ENCODE results near the gene IRF2BP2.

IRF2BP2 gene

DNA sequence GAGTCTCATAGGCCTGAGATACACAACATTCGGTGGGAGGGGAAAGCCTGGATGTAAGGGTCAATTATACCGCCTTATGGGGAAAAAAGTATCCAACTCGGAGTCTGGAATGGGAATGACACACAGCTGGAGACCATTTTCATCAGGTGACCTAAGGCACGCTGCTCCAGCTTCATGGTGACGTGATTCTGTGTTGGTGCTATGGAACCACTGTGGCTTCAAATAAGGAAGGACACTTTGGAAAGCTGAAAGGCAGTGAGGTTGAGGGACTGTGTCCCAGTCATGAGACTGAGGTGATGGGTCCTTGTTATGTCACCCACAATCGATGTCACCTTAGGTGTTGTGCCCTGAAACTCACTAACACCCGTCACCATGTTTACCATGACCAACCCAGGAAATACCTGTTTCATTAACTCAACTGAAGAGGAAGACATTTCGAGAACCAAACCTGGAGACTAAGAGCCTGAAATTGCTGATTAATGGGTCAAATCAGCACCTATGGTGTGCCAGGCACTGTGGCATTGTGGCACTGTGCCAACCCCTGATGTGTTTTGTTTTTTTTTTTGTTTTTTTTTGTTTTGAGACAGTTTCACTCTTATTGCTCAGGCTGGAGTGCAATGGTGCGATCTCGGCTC, 54.5 kb downstream of the IRF2BP2 start:
- DNase-seq: no peak

DNA sequence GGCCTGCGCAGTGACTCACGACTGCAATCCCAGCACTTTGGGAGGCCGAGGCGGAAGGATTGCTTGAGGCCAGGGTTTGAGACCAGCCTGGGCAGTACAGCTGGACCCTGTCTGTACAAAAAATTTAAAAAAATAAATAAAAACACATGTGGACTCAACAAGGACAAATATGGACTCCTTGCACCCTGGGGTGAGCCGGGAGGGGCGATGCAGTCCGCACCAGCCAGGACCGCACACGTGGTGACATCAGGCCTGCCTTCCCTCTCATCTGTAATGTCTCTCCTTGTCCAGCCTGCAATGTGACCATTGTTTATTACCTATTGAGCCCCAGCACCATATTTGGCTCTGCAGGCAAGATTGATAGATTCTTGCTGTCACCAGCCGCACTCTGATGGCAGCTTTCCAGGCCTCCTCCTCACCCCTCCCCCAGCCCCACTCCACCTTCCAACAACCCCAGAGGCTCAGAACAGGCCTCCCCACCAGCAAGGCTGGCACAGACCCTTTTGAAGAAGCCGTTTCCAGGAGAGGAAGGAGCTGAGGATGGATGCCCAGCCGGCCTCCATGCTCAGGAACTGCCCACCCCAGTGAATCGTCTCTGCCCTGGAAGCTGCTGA, 55.2 kb downstream of the IRF2BP2 start:
- DNase-seq: no peak
